ENCODE results near the gene CDCP1.

- TF ChIP-seq POLR2A (IDR thresholded peaks at IDR 0.05) (no peak), CTCF (IDR thresholded peaks at IDR 0.05) (no peak)
Observed at GRCh38 chr3:45113625-45114050, 32.5 kb downstream of the CDCP1 start.
